Measurements from ENCODE around the gene SYCE3. TPM values are rescaled to one million over a fixed set of nuclear protein-coding genes. Genes with fewer than 3 reads are reported as not detected.

The SYCE3 gene
- total and polyA plus RNA-seq, 2 donors (not counting 3 experiments of a cell fraction or from before 2014, with no cell fraction given) = not detected

DNA sequence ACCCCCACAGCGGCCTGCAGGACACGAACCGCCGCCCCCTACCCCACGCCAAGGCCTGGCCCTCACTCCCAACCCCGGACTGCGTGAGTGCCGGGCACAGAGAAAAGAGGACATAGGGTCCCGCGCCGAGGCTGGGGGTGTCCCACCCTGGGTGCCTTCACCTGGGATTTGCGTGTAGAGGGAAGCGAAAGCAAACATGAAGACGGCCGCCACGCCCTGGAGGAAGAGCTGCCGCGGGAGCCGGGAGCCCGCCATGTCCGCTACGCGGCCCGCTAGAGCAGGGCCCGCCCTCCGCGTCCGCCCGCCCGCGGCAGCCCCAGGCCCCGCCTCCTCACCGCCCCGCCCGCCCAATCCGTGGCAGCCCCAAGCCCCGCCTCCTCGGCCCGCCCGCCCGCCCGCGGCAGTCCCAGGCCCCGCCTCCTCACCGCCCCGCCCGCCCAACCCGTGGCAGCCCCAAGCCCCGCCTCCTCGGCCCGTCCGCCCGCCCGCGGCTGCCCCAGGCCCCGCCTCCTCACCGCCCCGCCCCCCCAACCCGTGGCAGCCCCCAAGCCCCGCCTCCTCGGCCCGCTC lies 55.2 kb downstream of the SYCE3 start, which contains the start of gene LMF2:
Gene LMF2, minus strand, starts transcription at position 282 of the 570 bp plus-strand sequence. Its CDS starts 27 bp downstream, at position 255.
- peaks cover 14% of the 10 kb centered on the region for H3K4me1 ChIP-seq (ENCODE audit: control insufficient read depth, extremely low read depth, insufficient read depth, low read length)
- no peaks in the 10 kb centered on the region for H4K20me1 ChIP-seq (replicated peaks; ENCODE audit: control insufficient read depth, extremely low read depth, insufficient read depth, low read length)
- peak within 1 kb of the TSS; percentile 72 for H3K27ac ChIP-seq (ENCODE audit: insufficient read depth, low read depth, low read length)
- no peaks in the 10 kb centered on the region for H3K9me3 ChIP-seq (replicated peaks; ENCODE audit: control insufficient read depth, insufficient read depth, low read length)
- TF ChIP-seq POLR2A (IDR thresholded peaks at IDR 0.05; ENCODE audit: low read depth, low read length) (peak; percentile 47), MAX (IDR thresholded peaks at IDR 0.05; ENCODE audit: insufficient read depth, insufficient read length) (no peak), POLR2AphosphoS5 (IDR thresholded peaks at IDR 0.05; ENCODE audit: insufficient read depth, low read depth, low read length) (peak; percentile 62), JUN (IDR thresholded peaks at IDR 0.05; ENCODE audit: borderline replicate concordance, insufficient read depth, insufficient read length, low read depth) (no peak)
- DNase-seq (ENCODE audit: low read depth, low spot score) = peak; percentile 76
- no peak for FAIRE-seq
- ChIA-PET CTCF (interaction anchor here (0.5 to 3.0 kb wide), 10 partner anchors 10 to 113 kb away, joined by 3 to 34 read pairs (median 3); partner anchors contain the start of genes SCO2 and SYCE3), POLR2A (interaction anchor here (0.6 to 1.1 kb wide), 3 partner anchors 15 to 129 kb away, joined by 3 to 12 read pairs (median 4); partner anchors contain the start of gene SCO2)
- no TSS peak for BruUV-seq (replicated peaks)
- intact Hi-C loops (cut with micrococcal nuclease) = no loop called here
- peak within 1 kb of the TSS; percentile 93 for H2AFZ ChIP-seq (ENCODE audit: low read depth, low read length)
- no peaks in the 10 kb centered on the region for H3K27me3 ChIP-seq (ENCODE audit: control insufficient read depth in 2 of 2, insufficient read depth in 2 of 2, low read length in 2 of 2)
- H3K79me2 ChIP-seq (ENCODE audit: control insufficient read depth, insufficient read depth, low read length) = peaks cover 34% of the 10 kb centered on the region
- peak within 1 kb of the TSS; percentile 71 for H3K9ac ChIP-seq (replicated peaks; ENCODE audit: extremely low read depth, insufficient read depth, low read length)
- no peaks in the 10 kb centered on the region for H3K9me1 ChIP-seq (replicated peaks; ENCODE audit: control insufficient read depth, extremely low read depth, insufficient read depth, low read length)
- peak within 1 kb of the TSS; percentile 99 for H3K4me2 ChIP-seq (ENCODE audit: insufficient read depth, low read length)
- dilution Hi-C loops (cut with MboI; ENCODE audit: extremely low pct_ligation_motif_present, low sequenced_read_pairs) = no loop called here
- H3K4me3 ChIP-seq (replicated peaks in 1 of 3; ENCODE audit: insufficient read depth in 1 of 3, low read depth in 1 of 3, low read length in 3 of 3) = peak within 1 kb of the TSS; percentile 68 to 98 (median 79)
- H3K36me3 ChIP-seq (ENCODE audit: control insufficient read depth in 2 of 2, extremely low read depth in 1 of 2, insufficient read depth in 2 of 2, low read length in 2 of 2) = peaks cover 6 to 18% of the 10 kb centered on the region in 2 experiments

DNA sequence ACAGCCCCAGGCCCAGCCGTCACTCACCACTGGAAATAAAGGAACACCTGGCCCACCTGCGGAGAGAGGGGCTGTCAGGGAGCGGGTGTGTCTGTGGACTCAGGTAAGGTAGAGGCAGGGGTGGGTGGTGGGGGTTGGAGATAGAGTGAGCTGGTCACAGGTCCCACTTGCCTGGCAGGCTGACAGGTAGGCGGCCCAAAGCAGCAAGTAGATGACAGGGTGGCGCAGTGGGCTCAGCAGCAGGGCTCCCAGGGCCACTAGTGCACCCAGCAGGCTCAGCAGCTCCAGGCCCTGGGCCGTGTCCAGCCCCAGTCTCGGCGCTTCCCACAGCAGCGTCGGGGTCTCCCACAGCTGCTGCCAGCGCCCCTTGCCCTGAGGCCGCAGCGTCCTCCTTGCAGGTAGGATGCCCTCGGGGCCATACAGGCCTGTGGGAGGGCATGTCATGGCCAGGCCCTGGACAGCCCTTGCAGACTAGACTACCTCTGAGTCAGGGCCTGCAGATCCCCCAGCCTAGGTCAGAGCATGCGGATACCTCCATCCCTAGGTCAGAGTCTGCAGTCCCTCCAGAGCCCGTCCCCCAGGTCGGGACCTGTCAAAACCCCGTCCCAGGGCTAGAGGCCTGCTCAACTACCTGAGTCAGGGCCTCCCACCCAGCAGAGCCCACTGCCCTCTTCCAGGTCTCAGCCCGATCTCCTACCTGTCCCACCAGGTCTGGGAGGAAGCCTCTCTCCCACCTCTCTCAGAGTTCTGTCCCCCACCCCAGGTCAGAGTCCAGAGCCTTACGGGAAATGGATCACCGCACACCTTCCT lies 55.9 kb downstream of the SYCE3 start:
- H3K4me2 ChIP-seq (ENCODE audit: insufficient read depth, low read length) = peak overlapping the region; percentile 50
- peaks cover 14% of the 10 kb centered on the region for H3K4me1 ChIP-seq (ENCODE audit: control insufficient read depth, extremely low read depth, insufficient read depth, low read length)
- intact Hi-C loops (cut with micrococcal nuclease) = no loop called here
- DNase-seq (ENCODE audit: low read depth, low spot score) (no peak), FAIRE-seq (no peak)
- H3K9me1 ChIP-seq (replicated peaks; ENCODE audit: control insufficient read depth, extremely low read depth, insufficient read depth, low read length) = no peaks in the 10 kb centered on the region
- ChIA-PET CTCF (interaction anchor here (1.1 to 3.0 kb wide), 3 partner anchors 10 to 33 kb away, joined by 3 to 34 read pairs (median 26); partner anchors contain the start of gene SCO2), POLR2A (no interaction called here)
- dilution Hi-C loops (cut with MboI; ENCODE audit: extremely low pct_ligation_motif_present, low sequenced_read_pairs) = no loop called here
- H3K9me3 ChIP-seq (replicated peaks; ENCODE audit: control insufficient read depth, insufficient read depth, low read length) = no peaks in the 10 kb centered on the region
- H2AFZ ChIP-seq (ENCODE audit: low read depth, low read length) = peak overlapping the region; percentile 93
- no peak for TF ChIP-seq GATA2 (IDR thresholded peaks at IDR 0.05; ENCODE audit: insufficient read depth, insufficient read length, low read depth, low read length)
- no peak for TF ChIP-seq POLR2AphosphoS5 (IDR thresholded peaks at IDR 0.05; ENCODE audit: insufficient read depth, low read depth, low read length)
- TF ChIP-seq JUN (IDR thresholded peaks at IDR 0.05; ENCODE audit: borderline replicate concordance, insufficient read depth, insufficient read length, low read depth) = no peak
- TF ChIP-seq EZH2 (IDR thresholded peaks at IDR 0.05; ENCODE audit: borderline replicate concordance, low read depth, low read length, severe bottlenecking) = no peak
- TF ChIP-seq POLR2A (IDR thresholded peaks at IDR 0.05; ENCODE audit: low read depth, low read length) = no peak
- TF ChIP-seq, protein P1, sequence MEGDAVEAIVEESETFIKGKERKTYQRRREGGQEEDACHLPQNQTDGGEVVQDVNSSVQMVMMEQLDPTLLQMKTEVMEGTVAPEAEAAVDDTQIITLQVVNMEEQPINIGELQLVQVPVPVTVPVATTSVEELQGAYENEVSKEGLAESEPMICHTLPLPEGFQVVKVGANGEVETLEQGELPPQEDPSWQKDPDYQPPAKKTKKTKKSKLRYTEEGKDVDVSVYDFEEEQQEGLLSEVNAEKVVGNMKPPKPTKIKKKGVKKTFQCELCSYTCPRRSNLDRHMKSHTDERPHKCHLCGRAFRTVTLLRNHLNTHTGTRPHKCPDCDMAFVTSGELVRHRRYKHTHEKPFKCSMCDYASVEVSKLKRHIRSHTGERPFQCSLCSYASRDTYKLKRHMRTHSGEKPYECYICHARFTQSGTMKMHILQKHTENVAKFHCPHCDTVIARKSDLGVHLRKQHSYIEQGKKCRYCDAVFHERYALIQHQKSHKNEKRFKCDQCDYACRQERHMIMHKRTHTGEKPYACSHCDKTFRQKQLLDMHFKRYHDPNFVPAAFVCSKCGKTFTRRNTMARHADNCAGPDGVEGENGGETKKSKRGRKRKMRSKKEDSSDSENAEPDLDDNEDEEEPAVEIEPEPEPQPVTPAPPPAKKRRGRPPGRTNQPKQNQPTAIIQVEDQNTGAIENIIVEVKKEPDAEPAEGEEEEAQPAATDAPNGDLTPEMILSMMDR (IDR thresholded peaks at IDR 0.05; ENCODE audit: extremely low read depth in 1 of 2, insufficient read depth in 1 of 2, low read depth in 1 of 2, low read length in 2 of 2) = no peak
- TF ChIP-seq MYC (IDR thresholded peaks at IDR 0.05; ENCODE audit: low read depth, low read length) = no peak
- no peak for TF ChIP-seq FOS (IDR thresholded peaks at IDR 0.05; ENCODE audit: borderline replicate concordance, insufficient read depth, low read length)
- no peak for TF ChIP-seq MAX (IDR thresholded peaks at IDR 0.05; ENCODE audit: insufficient read depth, insufficient read length)
- H3K79me2 ChIP-seq (ENCODE audit: control insufficient read depth, insufficient read depth, low read length) = peaks cover 30% of the 10 kb centered on the region
- H3K36me3 ChIP-seq (ENCODE audit: control insufficient read depth in 2 of 2, extremely low read depth in 1 of 2, insufficient read depth in 2 of 2, low read length in 2 of 2) = peaks cover 6 to 22% of the 10 kb centered on the region in 2 experiments
- H3K27me3 ChIP-seq (ENCODE audit: control insufficient read depth in 2 of 2, insufficient read depth in 2 of 2, low read length in 2 of 2) = no peaks in the 10 kb centered on the region
- peak overlapping the region; percentile 55 to 91 (median 63) for H3K4me3 ChIP-seq (replicated peaks in 1 of 3; ENCODE audit: insufficient read depth in 1 of 3, low read depth in 1 of 3, low read length in 3 of 3)
- H4K20me1 ChIP-seq (replicated peaks; ENCODE audit: control insufficient read depth, extremely low read depth, insufficient read depth, low read length) = no peaks in the 10 kb centered on the region
- peak overlapping the region; percentile 71 for H3K9ac ChIP-seq (replicated peaks; ENCODE audit: extremely low read depth, insufficient read depth, low read length)
- no TSS peak for BruUV-seq (replicated peaks)
- H3K27ac ChIP-seq (ENCODE audit: insufficient read depth, low read depth, low read length) = peak overlapping the region; percentile 11
